Suppressor macrophage (primary cell): Measurements from ENCODE around the gene PODXL2.

ENCODE experiments used
- DNase-seq, 4 experiments: peaks; one replicate each; pipeline ENCODE4 v3.0.0-alpha.2; 2020 to 2022
- total RNA-seq, 17 experiments: gene quantifications; one replicate each; lab custom pipeline; 2026; ENCODE audit warnings: mixed read lengths in 6 of 17, inconsistent platforms in 3 of 17; lab: John Stamatoyannopoulos, UW

The PODXL2 gene, protein sequence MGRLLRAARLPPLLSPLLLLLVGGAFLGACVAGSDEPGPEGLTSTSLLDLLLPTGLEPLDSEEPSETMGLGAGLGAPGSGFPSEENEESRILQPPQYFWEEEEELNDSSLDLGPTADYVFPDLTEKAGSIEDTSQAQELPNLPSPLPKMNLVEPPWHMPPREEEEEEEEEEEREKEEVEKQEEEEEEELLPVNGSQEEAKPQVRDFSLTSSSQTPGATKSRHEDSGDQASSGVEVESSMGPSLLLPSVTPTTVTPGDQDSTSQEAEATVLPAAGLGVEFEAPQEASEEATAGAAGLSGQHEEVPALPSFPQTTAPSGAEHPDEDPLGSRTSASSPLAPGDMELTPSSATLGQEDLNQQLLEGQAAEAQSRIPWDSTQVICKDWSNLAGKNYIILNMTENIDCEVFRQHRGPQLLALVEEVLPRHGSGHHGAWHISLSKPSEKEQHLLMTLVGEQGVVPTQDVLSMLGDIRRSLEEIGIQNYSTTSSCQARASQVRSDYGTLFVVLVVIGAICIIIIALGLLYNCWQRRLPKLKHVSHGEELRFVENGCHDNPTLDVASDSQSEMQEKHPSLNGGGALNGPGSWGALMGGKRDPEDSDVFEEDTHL
- total RNA-seq = 1.5 to 6.2 (median 3.4) reads per million in 17 experiments

- DNase-seq = peak; percentile 60 to 87 (median 69)
These were observed at the start of gene PODXL2 for GRCh38 chr3:127628788-127629466. PODXL2 (plus strand) TSS chr3:127629185; CDS start chr3:127629220, 35 bp downstream.

DNA sequence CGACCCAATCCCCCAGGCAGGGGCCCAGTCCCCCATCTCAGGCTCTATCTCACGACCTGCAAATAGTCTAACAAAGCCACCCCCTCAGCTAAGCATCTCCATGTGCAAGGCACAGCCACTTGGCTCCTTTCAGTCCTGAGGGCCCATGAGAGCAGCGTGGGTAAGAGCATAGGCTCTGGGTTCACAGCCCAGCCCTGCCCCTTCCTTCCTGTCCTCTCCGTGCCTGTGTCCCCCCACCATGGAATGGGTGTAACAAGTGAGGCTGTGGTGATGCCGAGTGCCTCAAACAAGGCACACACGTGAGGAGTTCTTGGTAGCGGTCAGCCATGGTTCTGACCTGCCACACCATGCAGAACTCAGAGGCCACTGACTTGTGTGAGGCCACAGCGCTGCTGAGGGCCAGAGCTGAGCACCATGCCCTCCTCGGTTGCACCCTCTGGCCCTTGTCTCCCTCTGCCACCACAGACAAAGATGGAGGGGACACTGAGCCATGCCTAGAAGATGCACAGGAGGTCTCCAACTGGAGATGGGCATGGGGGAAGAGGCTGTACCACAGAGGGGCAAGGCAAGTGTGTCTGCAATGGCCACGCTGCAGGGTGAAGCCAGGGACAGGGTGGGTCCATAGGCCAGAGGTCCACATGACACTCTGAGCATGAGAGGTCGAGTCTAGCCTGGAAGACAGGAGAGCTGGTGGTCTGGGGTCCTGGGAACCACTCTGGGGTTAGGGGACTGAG, 48.5 kb upstream of the PODXL2 start:
- DNase-seq = no peak

DNA sequence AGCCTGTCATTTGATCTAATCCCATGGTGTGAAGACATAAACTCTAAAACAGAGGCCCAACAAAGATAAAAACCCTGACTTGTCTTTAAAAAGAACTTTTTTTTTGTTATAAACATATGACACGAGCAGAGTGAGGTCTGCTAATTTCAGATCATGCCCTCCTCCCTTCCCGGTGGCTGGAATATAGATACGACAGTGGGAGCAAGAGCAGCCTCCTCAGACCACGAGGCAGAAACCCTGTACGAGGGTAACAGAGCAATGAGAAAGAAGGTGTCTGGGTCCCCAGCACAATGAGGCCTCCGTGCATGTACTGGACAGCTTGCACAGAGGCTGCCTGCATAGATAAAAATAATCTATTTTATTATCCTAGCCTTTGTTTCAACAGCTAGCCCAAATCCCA, 44.3 kb upstream of the PODXL2 start:
- no peak for DNase-seq

- DNase-seq = peak; percentile 43 to 59 (median 52)
These were observed 43.7 kb upstream of the PODXL2 start for GRCh38 chr3:127585163-127585812.

DNA sequence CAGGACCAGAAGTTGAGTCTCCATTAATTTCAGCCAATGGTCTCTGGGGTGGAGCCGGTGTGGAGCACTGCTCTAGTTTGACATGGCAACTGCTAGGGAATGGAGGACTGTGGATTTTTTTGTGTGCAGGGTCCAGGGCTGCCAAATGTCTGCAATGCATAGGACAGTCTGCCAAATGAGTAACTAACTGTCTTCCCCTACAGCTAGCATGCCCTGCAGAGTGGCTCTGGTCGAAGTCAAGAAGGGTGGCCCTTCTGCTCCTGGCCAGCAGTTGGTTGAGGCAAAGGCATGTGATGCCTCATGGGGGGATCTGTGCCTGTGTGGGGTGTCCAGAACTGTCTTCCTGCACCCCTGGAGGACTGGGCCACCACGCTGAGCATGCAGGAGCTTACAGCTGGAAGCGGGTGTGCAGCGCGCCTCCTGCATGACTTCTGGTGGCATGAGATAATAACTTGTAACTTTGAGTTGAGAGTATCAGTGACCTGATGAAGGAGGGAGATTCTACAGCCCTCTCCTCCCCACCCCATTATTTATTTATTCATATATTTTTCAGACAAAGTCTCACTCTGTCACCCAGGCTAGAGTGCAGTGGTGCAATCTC, 43.1 kb upstream of the PODXL2 start:
- no peak for DNase-seq

- no peak for DNase-seq
These were observed 41.1 kb upstream of the PODXL2 start for GRCh38 chr3:127587876-127588275.

DNA sequence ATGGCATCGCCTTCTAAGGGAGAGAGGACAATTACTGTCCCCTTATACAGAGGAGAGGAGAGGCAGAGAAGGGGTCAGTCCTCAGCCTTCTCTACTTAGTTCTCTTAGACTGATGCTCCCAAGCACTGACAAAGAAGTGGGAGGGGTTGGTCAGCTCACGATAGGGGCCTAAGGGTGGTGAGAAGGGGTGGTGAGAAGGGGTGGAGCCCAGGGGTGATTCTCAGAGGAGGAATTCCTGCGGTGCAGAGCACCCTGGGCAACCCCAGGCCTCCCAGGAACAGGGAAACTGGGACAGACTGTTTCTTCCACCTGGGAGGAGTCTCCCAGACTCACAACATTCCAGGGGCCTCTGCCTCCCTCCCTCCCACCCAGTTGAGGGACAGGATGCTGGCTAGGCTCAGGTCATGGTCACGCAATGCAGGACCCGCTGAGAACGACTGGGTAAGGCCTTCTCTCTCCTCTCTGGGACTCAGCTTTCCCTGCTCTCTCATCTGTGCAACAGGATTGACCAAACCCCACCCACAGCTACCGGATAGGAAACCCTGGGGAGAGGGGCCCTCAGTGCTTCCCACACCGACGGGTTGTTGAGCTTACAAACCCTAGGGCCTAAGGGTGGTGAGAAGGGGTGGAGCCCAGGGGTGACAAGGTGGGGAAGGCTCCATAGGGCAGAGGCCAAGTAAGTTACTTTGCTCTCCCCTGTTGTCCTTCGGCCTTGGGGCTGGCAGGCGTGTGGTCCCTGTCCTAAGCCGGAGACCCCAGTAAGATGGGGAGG, 40.0 kb upstream of the PODXL2 start:
- DNase-seq = peak; percentile 47 to 72 (median 61)

DNA sequence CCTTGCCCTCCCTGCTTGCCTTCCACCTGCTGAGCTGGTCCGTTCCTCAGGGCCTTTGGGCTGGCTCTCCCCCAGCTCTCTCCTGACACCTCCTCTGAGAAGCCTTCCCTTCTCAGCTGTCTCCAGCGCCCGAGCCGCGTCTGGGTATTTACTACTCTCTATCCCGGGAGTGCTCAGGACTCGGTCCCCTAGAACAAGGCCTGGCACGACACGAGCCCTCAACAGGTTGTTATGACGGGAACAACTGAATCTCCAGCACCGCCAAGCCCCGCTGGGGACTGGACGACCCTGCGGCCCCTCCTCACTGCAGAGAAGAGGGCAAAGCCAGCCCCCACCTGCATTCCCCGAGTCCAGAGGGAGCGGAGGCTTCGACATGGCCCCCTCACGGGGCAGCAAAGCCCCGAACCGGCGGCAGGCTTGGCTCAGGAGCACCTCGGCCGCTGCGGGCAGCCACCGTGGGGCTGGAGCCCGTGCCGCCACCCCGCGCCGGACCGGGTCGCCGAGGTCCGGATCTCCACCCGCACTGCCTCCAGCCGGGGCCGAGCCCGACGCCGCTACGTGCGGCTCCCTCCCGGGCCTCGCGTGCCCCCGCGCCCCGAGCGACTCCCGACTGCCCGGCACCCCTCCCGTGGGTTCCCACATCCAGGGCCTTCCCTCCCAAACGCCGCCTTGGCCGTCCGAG, 39.2 kb upstream of the PODXL2 start:
- peak; percentile 27 to 70 (median 30) for DNase-seq

GRCh38 chr3:127590282-127590592, 38.7 kb upstream of the PODXL2 start:
- DNase-seq = peak in 1 of 4 experiments; percentile 48

GRCh38 chr3:127590593-127591465, 38.2 kb upstream of the PODXL2 start, which contains the start of gene TPRA1:
TPRA1 (minus strand) TSS chr3:127590733; CDS start chr3:127580146, 10,587 bp downstream.
- peak; percentile 96 to 98 (median 98) for DNase-seq

GRCh38 chr3:127593178-127593577, 35.8 kb upstream of the PODXL2 start:
- DNase-seq = no peak

- no peak for DNase-seq
These were observed 33.7 kb upstream of the PODXL2 start for GRCh38 chr3:127595303-127595702.

DNA sequence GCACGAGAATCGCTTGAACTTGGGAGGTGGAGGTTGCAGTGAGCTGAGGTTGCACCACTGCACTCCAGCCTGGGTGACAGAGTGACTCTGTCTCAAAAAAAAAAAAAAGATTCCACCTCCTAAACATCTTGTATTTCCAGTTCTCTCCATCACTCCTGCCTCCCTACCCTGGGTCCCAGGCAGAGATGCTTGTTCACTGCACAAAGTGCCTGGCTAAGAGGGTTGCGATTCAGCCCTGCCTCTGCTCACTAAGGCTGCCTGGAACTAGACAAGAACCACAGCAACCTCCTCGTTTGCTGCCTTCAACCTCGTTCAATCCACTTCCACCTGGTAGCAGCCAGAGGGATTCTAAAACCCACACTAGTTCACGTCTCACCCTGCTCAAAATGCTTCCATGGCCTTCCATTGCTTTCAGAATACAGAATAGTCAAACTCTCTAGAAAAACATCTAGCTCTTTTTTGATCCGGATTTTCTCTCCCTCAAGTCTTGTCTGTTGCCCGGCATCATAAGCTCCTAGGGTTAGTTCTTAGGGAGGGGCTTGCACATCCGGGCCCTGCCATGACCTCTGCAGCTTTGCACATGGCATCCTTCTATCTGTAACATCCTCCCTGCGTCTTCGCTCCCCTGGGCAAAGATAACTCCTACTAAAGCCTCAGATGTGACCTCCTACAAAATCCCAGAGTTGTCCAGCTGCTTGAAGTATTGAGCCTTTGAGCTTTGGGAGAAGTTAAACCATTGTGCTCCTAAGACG, 31.8 kb upstream of the PODXL2 start:
- no peak for DNase-seq

- no peak for DNase-seq
These were observed 30.0 kb upstream of the PODXL2 start for GRCh38 chr3:127598841-127599570.

- DNase-seq = no peak
These were observed 28.1 kb upstream of the PODXL2 start for GRCh38 chr3:127600749-127601456.

GRCh38 chr3:127604035-127604434, 24.9 kb upstream of the PODXL2 start:
- no peak for DNase-seq

- DNase-seq = no peak
These were observed 24.3 kb upstream of the PODXL2 start for GRCh38 chr3:127604546-127605165.
